ENCODE data around the gene UBAC1. TPM values are rescaled to one million over a fixed set of nuclear protein-coding genes. Genes with fewer than 3 reads are reported as not detected.
A peak's percentile ranks its signal among the peaks of the same experiment; 100 is the strongest.

UBAC1 gene
- total RNA-seq, 1 donor from 2014 or later, result 51.9 TPM

DNA sequence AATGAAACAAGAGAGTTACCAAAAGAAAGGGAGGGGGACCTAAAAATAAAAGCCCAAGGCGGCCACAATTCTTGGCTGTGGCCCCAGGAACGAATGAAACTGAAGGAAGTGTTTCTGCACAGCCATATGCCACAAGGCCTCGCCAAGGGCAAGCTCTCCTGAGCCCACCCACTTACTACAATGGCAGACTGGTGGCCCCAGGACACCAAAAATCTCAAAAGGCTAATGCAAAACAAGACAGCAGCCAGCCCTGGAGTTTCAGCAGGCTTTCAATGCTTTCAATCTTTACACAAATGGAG is 57.9 kb downstream of the UBAC1 start:
- peaks cover 16% of the 10 kb centered on the region for H3K9me3 Mint-ChIP-seq
- peaks cover 36% of the 10 kb centered on the region for H3K36me3 Mint-ChIP-seq (ENCODE audit: low read depth)
- TF ChIP-seq, protein P1, sequence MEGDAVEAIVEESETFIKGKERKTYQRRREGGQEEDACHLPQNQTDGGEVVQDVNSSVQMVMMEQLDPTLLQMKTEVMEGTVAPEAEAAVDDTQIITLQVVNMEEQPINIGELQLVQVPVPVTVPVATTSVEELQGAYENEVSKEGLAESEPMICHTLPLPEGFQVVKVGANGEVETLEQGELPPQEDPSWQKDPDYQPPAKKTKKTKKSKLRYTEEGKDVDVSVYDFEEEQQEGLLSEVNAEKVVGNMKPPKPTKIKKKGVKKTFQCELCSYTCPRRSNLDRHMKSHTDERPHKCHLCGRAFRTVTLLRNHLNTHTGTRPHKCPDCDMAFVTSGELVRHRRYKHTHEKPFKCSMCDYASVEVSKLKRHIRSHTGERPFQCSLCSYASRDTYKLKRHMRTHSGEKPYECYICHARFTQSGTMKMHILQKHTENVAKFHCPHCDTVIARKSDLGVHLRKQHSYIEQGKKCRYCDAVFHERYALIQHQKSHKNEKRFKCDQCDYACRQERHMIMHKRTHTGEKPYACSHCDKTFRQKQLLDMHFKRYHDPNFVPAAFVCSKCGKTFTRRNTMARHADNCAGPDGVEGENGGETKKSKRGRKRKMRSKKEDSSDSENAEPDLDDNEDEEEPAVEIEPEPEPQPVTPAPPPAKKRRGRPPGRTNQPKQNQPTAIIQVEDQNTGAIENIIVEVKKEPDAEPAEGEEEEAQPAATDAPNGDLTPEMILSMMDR (conservative IDR thresholded peaks at IDR 0.05), result no peak
- H3K27me3 Mint-ChIP-seq (ENCODE audit: low read depth), result peaks cover 3% of the 10 kb centered on the region
- H3K4me1 Mint-ChIP-seq, result peaks cover 48% of the 10 kb centered on the region
- H3K27ac Mint-ChIP-seq (ENCODE audit: unreplicated experiment), result peak overlapping the region; percentile 45
- H3K4me3 Mint-ChIP-seq, result peak overlapping the region; percentile 77
- no peak for DNase-seq (ENCODE audit: low read depth, low spot score)

DNA sequence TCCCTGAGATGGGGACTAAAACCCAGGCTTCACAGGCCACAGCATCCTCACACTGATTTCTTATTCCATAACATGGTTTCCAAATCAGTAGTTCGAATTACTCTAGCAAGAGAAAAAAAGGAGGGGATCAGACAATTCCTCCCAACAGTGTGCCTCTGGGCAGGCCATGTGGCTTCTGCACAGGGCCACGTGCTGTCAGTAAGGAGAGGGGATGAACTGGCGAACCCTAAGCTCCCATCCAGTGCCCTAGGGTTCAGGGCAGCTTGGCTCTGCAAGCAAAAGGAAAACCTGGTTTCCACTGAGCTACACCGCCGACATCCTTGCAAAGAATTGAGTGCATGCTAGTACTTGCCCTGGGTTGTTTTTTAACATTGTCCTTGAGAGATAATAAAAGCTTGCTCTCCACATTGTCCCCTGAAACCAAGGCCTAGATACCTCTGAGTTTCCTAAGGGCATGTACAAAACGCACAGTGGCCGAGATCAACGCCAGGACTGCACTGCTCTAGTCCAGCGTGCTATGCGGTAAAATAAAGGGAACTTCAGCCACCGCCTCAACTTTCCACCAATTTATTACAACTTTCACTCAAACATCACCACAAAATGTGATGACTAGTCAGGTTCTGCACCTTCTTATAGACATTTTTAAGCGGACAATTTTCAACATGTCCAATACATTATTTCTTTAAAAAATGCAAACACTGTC is 58.4 kb downstream of the UBAC1 start:
- Mint-ChIP-seq H3K4me1 (peaks cover 47% of the 10 kb centered on the region), H3K36me3 (ENCODE audit: low read depth) (peaks cover 40% of the 10 kb centered on the region), H3K27ac (ENCODE audit: unreplicated experiment) (peak overlapping the region; percentile 45), H3K9me3 (peaks cover 20% of the 10 kb centered on the region), H3K4me3 (peak overlapping the region; percentile 77), H3K27me3 (ENCODE audit: low read depth) (peaks cover 3% of the 10 kb centered on the region)
- TF ChIP-seq, protein P1 (conservative IDR thresholded peaks at IDR 0.05), result no peak
- no peak for DNase-seq (ENCODE audit: low read depth, low spot score)

DNA sequence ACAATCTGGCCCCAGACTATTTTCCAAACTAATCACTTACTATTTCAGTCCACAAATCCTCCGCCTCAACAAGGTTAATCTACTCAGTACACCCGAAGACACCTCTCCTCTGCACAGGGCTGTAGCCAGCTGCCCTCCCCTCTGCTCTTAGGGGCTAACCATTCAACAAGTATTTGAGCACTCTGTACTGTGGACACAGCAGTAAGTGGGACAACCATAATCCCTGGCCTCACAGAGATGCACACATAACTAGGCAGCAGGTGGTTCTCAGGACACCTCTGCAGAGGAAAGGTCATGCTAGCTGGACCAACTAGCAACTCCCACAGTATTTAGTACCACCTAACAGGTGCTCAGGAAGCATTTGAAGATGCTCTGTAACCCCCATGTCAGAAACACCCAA is 59.3 kb downstream of the UBAC1 start:
- Mint-ChIP-seq H3K27me3 (ENCODE audit: low read depth) (peaks cover 3% of the 10 kb centered on the region), H3K36me3 (ENCODE audit: low read depth) (peaks cover 47% of the 10 kb centered on the region), H3K9me3 (peaks cover 25% of the 10 kb centered on the region), H3K4me1 (peaks cover 47% of the 10 kb centered on the region), H3K27ac (ENCODE audit: unreplicated experiment) (no peak overlapping the region), H3K4me3 (peak overlapping the region; percentile 23)
- DNase-seq (ENCODE audit: low read depth, low spot score), result no peak
- TF ChIP-seq, protein P1 (conservative IDR thresholded peaks at IDR 0.05), result no peak

DNA sequence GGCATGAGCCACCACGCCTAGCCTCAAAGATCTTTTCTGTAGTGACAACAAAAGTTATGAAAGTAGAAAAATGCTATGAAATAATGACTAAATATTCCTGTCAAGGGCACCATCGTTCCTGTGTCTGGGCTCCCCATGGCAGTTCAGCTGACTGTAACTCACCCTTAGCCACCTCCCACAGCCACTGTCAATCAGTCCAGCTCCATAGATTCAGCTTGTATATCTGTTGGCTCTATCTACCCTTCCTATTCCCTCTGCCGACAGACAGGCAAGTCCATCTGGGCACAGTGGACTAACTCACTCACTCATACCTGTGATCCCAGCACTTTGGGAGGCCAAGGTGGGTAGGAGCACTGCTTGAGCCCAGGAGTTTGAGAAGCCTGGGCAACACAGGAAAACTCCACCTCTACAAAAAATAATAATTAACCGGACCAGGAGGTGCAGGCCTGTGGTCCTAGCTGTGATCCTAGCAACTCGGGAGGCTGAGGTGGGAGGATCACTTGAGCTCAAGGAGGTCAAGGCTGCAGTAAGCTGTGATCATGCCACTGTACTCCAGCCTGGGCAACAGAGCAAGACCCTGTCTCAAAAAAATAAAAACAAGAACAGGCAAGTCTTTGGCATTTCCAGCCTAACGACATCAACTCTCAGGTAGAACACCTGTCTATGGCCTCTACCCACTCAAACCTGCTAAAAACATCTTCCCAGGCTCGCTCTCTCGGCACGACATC is 60.0 kb downstream of the UBAC1 start:
- TF ChIP-seq, protein P1 (conservative IDR thresholded peaks at IDR 0.05), result no peak
- peaks cover 50% of the 10 kb centered on the region for H3K36me3 Mint-ChIP-seq (ENCODE audit: low read depth)
- peaks cover 45% of the 10 kb centered on the region for H3K4me1 Mint-ChIP-seq
- peak overlapping the region; percentile 28 for H3K4me3 Mint-ChIP-seq
- H3K27ac Mint-ChIP-seq (ENCODE audit: unreplicated experiment), result no peak overlapping the region
- DNase-seq (ENCODE audit: low read depth, low spot score), result no peak
- H3K27me3 Mint-ChIP-seq (ENCODE audit: low read depth), result peaks cover 2% of the 10 kb centered on the region
- H3K9me3 Mint-ChIP-seq, result peaks cover 27% of the 10 kb centered on the region

DNA sequence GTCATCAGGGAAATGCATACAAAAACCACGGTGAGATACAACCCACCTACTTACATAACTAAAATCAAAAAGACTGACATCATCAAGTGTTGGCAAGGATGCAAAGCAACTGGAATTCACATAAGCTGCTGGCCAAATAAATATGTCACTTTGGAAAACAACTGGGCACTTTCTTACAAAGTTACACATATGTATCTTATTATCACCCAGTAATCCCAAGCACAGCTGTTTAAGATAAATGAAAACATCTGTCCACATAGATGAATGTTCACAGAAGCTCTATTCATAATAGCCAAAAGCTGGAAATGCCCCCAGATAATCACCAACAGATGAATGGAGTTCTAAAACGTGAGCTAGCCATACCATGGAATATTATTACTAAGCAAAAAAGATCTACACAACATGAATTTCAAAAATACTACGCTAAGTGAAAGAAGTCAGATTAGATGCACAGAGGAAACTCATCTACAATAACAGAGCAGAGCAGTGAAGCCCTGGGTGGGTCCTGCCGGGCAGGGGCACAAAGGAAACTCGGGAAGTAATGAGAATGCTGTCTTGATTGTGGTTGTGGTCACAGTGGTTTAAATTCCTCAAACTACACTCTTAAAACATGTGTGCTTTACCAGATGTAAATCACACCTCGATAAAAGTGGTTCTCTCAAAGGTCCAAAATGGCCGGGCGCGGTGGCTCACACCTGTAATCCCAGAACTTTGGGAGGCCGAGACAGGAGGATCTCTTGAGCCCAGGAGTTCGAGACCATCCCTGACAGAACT is 62.4 kb downstream of the UBAC1 start:
- Mint-ChIP-seq H3K4me3 (no peak overlapping the region), H3K9me3 (peaks cover 34% of the 10 kb centered on the region), H3K27ac (ENCODE audit: unreplicated experiment) (no peak overlapping the region), H3K36me3 (ENCODE audit: low read depth) (peaks cover 65% of the 10 kb centered on the region), H3K27me3 (ENCODE audit: low read depth) (no peaks in the 10 kb centered on the region), H3K4me1 (peaks cover 35% of the 10 kb centered on the region)
- TF ChIP-seq, protein P1 (conservative IDR thresholded peaks at IDR 0.05), result no peak
- DNase-seq (ENCODE audit: low read depth, low spot score), result no peak

Data from neural crest cell (in vitro differentiated cells).